ENCODE data around the gene ADAMTS6. TPM values are rescaled to one million over a fixed set of nuclear protein-coding genes. Genes with fewer than 3 reads are reported as not detected.

Gene ADAMTS6
- total and polyA plus RNA-seq, 2 donors (not counting 1 experiment from before 2014, with no cell fraction given): 3.6 to 12.3 TPM

DNA sequence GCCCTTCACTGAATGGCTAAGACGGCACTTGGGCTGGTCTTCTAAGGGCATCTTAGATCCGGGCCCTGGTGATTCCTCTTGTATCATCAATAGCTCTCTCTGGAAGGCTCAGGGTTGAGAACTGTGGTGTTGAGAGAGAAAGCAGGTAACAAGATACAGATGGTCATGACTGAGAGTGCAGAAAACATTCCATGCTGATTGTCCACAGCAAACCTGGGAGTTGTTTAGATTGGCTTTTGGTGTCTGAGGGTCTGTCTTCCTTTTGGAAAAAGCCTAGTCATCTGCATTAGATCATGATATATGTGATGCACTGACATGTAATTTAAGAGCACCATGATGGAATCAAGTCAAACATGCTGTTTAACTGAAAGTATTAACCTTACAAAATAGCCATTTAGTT lies 331.9 kb downstream of the ADAMTS6 start:
- ATAC-seq (ENCODE audit: low read depth) (no peak), DNase-seq (no peak)
- no peaks in the 10 kb centered on the region for H3K4me1 ChIP-seq (ENCODE audit: control insufficient read depth in 2 of 2, insufficient read depth in 2 of 2, low read length in 2 of 2)
- H3K27ac ChIP-seq (ENCODE audit: low read length in 2 of 2): no peak overlapping the region
- H4K20me1 ChIP-seq (ENCODE audit: control insufficient read depth, insufficient read depth, low read length, poor library complexity, severe bottlenecking): no peaks in the 10 kb centered on the region
- H3K9ac ChIP-seq (ENCODE audit: low read length): no peak overlapping the region
- H3K36me3 ChIP-seq (replicated peaks in 1 of 2; ENCODE audit: control extremely low read depth in 1 of 2, control insufficient read depth in 1 of 2, extremely low read depth in 1 of 2, insufficient read depth in 2 of 2, low read length in 1 of 2): no peaks in the 10 kb centered on the region
- H2AFZ ChIP-seq (ENCODE audit: insufficient read depth, low read depth, low read length, poor library complexity, severe bottlenecking): no peak overlapping the region
- H3K79me2 ChIP-seq (ENCODE audit: control insufficient read depth, insufficient read depth, low read length): no peaks in the 10 kb centered on the region
- H3K27me3 Mint-ChIP-seq: no peaks in the 10 kb centered on the region
- peaks cover 2% of the 10 kb centered on the region for H3K9me3 Mint-ChIP-seq (ENCODE audit: insufficient read depth)
- intact Hi-C loops (cut with micrococcal nuclease): no loop called here
- ChIA-PET POLR2A (no interaction called here), CTCF (no interaction called here)
- no peak for TF ChIP-seq EZH2 (IDR thresholded peaks at IDR 0.05; ENCODE audit: borderline replicate concordance, insufficient read depth, low read depth, low read length, poor library complexity, severe bottlenecking)
- TF ChIP-seq, protein P1, sequence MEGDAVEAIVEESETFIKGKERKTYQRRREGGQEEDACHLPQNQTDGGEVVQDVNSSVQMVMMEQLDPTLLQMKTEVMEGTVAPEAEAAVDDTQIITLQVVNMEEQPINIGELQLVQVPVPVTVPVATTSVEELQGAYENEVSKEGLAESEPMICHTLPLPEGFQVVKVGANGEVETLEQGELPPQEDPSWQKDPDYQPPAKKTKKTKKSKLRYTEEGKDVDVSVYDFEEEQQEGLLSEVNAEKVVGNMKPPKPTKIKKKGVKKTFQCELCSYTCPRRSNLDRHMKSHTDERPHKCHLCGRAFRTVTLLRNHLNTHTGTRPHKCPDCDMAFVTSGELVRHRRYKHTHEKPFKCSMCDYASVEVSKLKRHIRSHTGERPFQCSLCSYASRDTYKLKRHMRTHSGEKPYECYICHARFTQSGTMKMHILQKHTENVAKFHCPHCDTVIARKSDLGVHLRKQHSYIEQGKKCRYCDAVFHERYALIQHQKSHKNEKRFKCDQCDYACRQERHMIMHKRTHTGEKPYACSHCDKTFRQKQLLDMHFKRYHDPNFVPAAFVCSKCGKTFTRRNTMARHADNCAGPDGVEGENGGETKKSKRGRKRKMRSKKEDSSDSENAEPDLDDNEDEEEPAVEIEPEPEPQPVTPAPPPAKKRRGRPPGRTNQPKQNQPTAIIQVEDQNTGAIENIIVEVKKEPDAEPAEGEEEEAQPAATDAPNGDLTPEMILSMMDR (IDR thresholded peaks at IDR 0.05): no peak
- peaks cover 1% of the 10 kb centered on the region for H3K4me1 Mint-ChIP-seq
- H3K27me3 ChIP-seq (replicated peaks in 1 of 4; ENCODE audit: control extremely low read depth in 1 of 4, control insufficient read depth in 3 of 4, insufficient read depth in 4 of 4, low read length in 3 of 4): no peaks in the 10 kb centered on the region
- H3K4me3 Mint-ChIP-seq: no peak overlapping the region
- H3K9me3 ChIP-seq (ENCODE audit: control extremely low read depth in 1 of 3, control insufficient read depth in 2 of 3, insufficient read depth in 1 of 3, low read length in 2 of 3): no peaks in the 10 kb centered on the region
- no peak overlapping the region for H3K4me2 ChIP-seq (replicated peaks; ENCODE audit: low read depth, low read length, poor library complexity, severe bottlenecking)
- H3K4me3 ChIP-seq (ENCODE audit: control extremely low read depth in 1 of 5, extremely low read depth in 1 of 5, insufficient read depth in 1 of 5, low read depth in 2 of 5, low read length in 4 of 5): no peak overlapping the region
- WGBS (ENCODE audit: insufficient coverage): 100% methylated on average over 2 of the region's 2 CpGs
- no peak overlapping the region for H3K27ac Mint-ChIP-seq

DNA sequence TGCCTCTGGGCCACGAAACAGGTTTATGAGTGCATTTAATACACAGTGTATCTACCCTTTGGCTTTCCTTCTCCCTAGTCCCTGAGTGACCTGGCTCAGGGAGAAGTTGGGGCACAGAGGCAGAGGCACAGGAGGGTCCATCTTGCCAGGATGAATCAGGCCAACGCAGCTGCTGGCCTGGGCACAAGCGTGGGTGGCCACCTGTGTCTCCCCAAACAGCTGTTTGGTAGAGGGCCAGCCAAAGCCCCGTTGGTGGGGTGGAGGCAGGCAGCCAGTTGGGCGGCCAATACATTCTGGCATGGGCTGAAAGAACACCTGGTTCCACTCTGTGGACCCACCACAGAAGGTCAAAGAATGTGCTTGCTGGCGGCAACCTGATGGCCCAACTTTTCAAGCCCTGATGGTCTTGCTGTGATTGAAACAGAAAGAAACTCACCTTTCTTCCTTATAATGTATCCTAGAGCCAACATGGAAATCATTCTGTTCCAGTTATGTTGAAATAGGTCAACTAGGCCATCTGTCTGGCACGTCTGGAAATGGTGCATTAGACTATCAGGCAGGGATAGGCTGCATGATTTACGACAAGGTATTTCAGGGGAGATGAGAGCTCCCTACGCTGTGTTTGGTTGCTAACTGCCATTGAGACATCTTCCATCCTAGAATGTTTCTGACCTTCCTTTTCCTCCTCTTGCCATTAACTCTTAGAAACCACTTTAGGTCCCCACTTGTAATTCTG lies 337.4 kb downstream of the ADAMTS6 start:
- no peaks in the 10 kb centered on the region for H3K27me3 ChIP-seq (replicated peaks in 1 of 4; ENCODE audit: control extremely low read depth in 1 of 4, control insufficient read depth in 3 of 4, insufficient read depth in 4 of 4, low read length in 3 of 4)
- H2AFZ ChIP-seq (ENCODE audit: insufficient read depth, low read depth, low read length, poor library complexity, severe bottlenecking): no peak overlapping the region
- H3K4me2 ChIP-seq (replicated peaks; ENCODE audit: low read depth, low read length, poor library complexity, severe bottlenecking): no peak overlapping the region
- no peak overlapping the region for H3K9ac ChIP-seq (ENCODE audit: low read length)
- Mint-ChIP-seq H3K4me1 (peaks cover 9% of the 10 kb centered on the region), H3K27me3 (no peaks in the 10 kb centered on the region), H3K9me3 (ENCODE audit: insufficient read depth) (peaks cover 2% of the 10 kb centered on the region), H3K4me3 (no peak overlapping the region), H3K27ac (no peak overlapping the region)
- intact Hi-C loops (cut with micrococcal nuclease): no loop called here
- no peaks in the 10 kb centered on the region for H3K9me3 ChIP-seq (ENCODE audit: control extremely low read depth in 1 of 3, control insufficient read depth in 2 of 3, insufficient read depth in 1 of 3, low read length in 2 of 3)
- no peaks in the 10 kb centered on the region for H4K20me1 ChIP-seq (ENCODE audit: control insufficient read depth, insufficient read depth, low read length, poor library complexity, severe bottlenecking)
- 80% methylated on average over 7 of the region's 9 CpGs for WGBS (ENCODE audit: insufficient coverage)
- POLR2A ChIA-PET: no interaction called here
- H3K79me2 ChIP-seq (ENCODE audit: control insufficient read depth, insufficient read depth, low read length): no peaks in the 10 kb centered on the region
- CTCF ChIA-PET: no interaction called here
- peaks cover 0 to 5% of the 10 kb centered on the region in 2 donors for H3K4me1 ChIP-seq (ENCODE audit: control insufficient read depth in 2 of 2, insufficient read depth in 2 of 2, low read length in 2 of 2)
- ATAC-seq (ENCODE audit: low read depth): no peak
- DNase-seq: no peak
- no peak overlapping the region for H3K4me3 ChIP-seq (ENCODE audit: control extremely low read depth in 1 of 5, extremely low read depth in 1 of 5, insufficient read depth in 1 of 5, low read depth in 2 of 5, low read length in 4 of 5)
- no peaks in the 10 kb centered on the region for H3K36me3 ChIP-seq (replicated peaks in 1 of 2; ENCODE audit: control extremely low read depth in 1 of 2, control insufficient read depth in 1 of 2, extremely low read depth in 1 of 2, insufficient read depth in 2 of 2, low read length in 1 of 2)
- H3K27ac ChIP-seq (ENCODE audit: low read length in 2 of 2): no peak overlapping the region
- TF ChIP-seq, protein P1 (IDR thresholded peaks at IDR 0.05): no peak
- TF ChIP-seq EZH2 (IDR thresholded peaks at IDR 0.05; ENCODE audit: borderline replicate concordance, insufficient read depth, low read depth, low read length, poor library complexity, severe bottlenecking): no peak
